SJSA1 (cell line): ENCODE measurements around the gene HEBP1. TPM values are rescaled to one million over a fixed set of nuclear protein-coding genes. Genes with fewer than 3 reads are reported as not detected.

ENCODE experiments used
- DNase-seq, 2 experiments: peaks; one replicate each; pipeline ENCODE4 v3.0.0-alpha.2; 2015 to 2020; ENCODE audit warnings: low spot score in 2 of 2, low read depth in 1 of 2
- H3K27ac ChIP-seq: fragments of 250-450 bp; sonication (Bioruptor Pico); 2 replicates; pipeline ENCODE4 v1.5.1; 2020; ENCODE audit warnings: mild to moderate bottlenecking, moderate library complexity
- H3K27me3 ChIP-seq: fragments of 250-450 bp; sonication (Bioruptor Pico); replicated peaks from 2 replicates; pipeline ENCODE4 v1.5.1; 2020; ENCODE audit warnings: mild to moderate bottlenecking, moderate library complexity
- H3K36me3 ChIP-seq: fragments of 250-450 bp; sonication (Bioruptor Pico); 2 replicates; pipeline ENCODE4 v1.5.1; 2020; ENCODE audit warnings: mild to moderate bottlenecking
- H3K4me1 ChIP-seq: fragments of 250-450 bp; sonication (Bioruptor Pico); replicated peaks from 2 replicates; pipeline ENCODE4 v1.6.1; 2021; ENCODE audit warnings: mild to moderate bottlenecking
- H3K4me3 ChIP-seq: fragments of 250-450 bp; sonication (Bioruptor Pico); 2 replicates; pipeline ENCODE4 v1.5.1; 2020; ENCODE audit warnings: mild to moderate bottlenecking
- H3K9me3 ChIP-seq: fragments of 250-450 bp; sonication (Bioruptor Pico); replicated peaks from 2 replicates; pipeline ENCODE4 v1.5.1; 2020; ENCODE audit warnings: mild to moderate bottlenecking
- total RNA-seq: library from RNA; depleted of rRNA; stranded (reverse); fragments of >200 nt; shearing (Covaris generic); gene quantifications from 2 replicates; pipeline ENCODE4 v1.2.3, GENCODE V29; 2014

HEBP1 gene
- total RNA-seq, 1 experiment from 2014 or later, result 6.6 TPM

- peaks cover 10% of the 10 kb centered on the region; the same call in 1 of the 2 replicates for H3K36me3 ChIP-seq
- no peak for DNase-seq
- H3K4me3 ChIP-seq, result no peak overlapping the region
- no peaks in the 10 kb centered on the region for H3K27me3 ChIP-seq
- no peak overlapping the region for H3K27ac ChIP-seq
- no peaks in the 10 kb centered on the region for H3K9me3 ChIP-seq
- H3K4me1 ChIP-seq, result peaks cover 10% of the 10 kb centered on the region
Observed at GRCh38 chr12:12993367-12993766, 6.7 kb downstream of the HEBP1 start.

GRCh38 chr12:12992418-12993130 is 7.5 kb downstream of the HEBP1 start:
- Histone ChIP-seq H3K4me1 (peaks cover 10% of the 10 kb centered on the region), H3K4me3 (peak overlapping the region; percentile 23), H3K9me3 (no peaks in the 10 kb centered on the region), H3K27ac (peak overlapping the region; percentile 64), H3K27me3 (no peaks in the 10 kb centered on the region), H3K36me3 (peaks cover 12% of the 10 kb centered on the region; the same call in 1 of the 2 replicates)
- DNase-seq, result peak; percentile 46 to 60

- H3K36me3 ChIP-seq, result peaks cover 25% of the 10 kb centered on the region
- peaks cover 10% of the 10 kb centered on the region for H3K4me1 ChIP-seq
- no peak overlapping the region for H3K4me3 ChIP-seq
- no peak for DNase-seq
- H3K9me3 ChIP-seq, result no peaks in the 10 kb centered on the region
- no peak overlapping the region for H3K27ac ChIP-seq
- H3K27me3 ChIP-seq, result no peaks in the 10 kb centered on the region
Observed at GRCh38 chr12:12990700-12991468, 9.2 kb downstream of the HEBP1 start.

DNA sequence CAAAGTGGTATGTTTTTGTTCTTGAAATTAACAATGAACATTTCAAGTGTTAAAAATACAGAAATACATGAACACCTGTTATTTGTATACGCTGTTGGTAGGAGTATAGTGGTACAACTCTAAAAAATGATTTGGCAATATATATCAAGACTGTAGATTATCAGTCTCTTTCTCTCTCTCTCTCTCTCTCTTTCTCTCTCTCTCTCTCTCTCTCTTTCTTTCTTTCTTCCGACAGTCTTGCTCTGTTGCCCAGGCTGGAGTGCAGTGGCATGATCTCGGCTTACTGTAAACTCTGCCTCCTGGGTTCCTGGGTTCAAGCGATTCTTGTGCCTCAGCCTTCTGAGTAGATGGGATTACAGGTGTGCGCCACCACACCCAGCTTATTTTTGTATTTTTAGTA is 12.6 kb downstream of the HEBP1 start:
- Histone ChIP-seq H3K27ac (no peak overlapping the region), H3K9me3 (no peaks in the 10 kb centered on the region), H3K4me3 (no peak overlapping the region), H3K27me3 (no peaks in the 10 kb centered on the region), H3K36me3 (peaks cover 47% of the 10 kb centered on the region), H3K4me1 (peaks cover 7% of the 10 kb centered on the region)
- DNase-seq, result no peak

DNA sequence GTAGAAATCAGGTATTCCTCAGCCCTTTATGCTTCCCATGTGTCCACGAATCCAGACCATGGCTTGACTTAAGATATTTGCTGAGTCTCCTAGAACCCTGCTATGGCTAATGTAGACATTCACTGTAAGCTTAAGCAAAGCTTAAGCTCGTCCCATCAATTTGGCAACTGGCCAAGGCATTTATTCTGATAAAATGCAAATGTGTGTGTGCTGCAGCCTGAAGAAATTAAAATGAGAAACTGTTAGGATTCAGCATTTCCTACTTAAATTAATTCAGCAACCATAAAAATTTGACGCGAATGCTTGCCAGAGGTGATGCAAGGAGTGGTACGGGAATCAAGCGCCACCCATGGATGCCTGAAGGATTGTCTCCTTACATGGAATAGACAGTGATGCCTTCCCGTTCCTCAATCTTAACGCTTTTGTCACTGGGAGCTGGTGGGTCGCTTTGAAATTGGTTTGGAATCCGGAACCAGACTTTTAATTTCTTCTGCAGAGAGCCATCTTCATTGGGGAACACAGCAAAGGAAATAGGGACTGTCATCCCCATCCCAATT is 13.2 kb downstream of the HEBP1 start:
- no peaks in the 10 kb centered on the region for H3K9me3 ChIP-seq
- H3K36me3 ChIP-seq, result peaks cover 47% of the 10 kb centered on the region
- DNase-seq, result no peak
- peaks cover under 1% of the 10 kb centered on the region; the same call in 1 of the 2 replicates for H3K4me1 ChIP-seq
- no peaks in the 10 kb centered on the region for H3K27me3 ChIP-seq
- no peak overlapping the region for H3K27ac ChIP-seq
- no peak overlapping the region for H3K4me3 ChIP-seq

GRCh38 chr12:12985817-12986408 is 14.2 kb downstream of the HEBP1 start:
- no peak overlapping the region for H3K27ac ChIP-seq
- no peak for DNase-seq
- H3K4me1 ChIP-seq, result no peaks in the 10 kb centered on the region
- no peaks in the 10 kb centered on the region for H3K9me3 ChIP-seq
- no peaks in the 10 kb centered on the region for H3K27me3 ChIP-seq
- H3K4me3 ChIP-seq, result no peak overlapping the region
- peaks cover 47% of the 10 kb centered on the region for H3K36me3 ChIP-seq

GRCh38 chr12:12984149-12984548 is 15.9 kb downstream of the HEBP1 start:
- Histone ChIP-seq H3K27me3 (no peaks in the 10 kb centered on the region), H3K36me3 (peaks cover 44% of the 10 kb centered on the region)

GRCh38 chr12:12983420-12984035 is 16.5 kb downstream of the HEBP1 start:
- H3K4me1 ChIP-seq, result peaks cover 24% of the 10 kb centered on the region
- no peaks in the 10 kb centered on the region for H3K9me3 ChIP-seq
- H3K27ac ChIP-seq, result no peak overlapping the region
- no peak overlapping the region for H3K4me3 ChIP-seq
- DNase-seq, result peak in 1 of 2 experiments; percentile 33
- H3K36me3 ChIP-seq, result peaks cover 38% of the 10 kb centered on the region
- no peaks in the 10 kb centered on the region for H3K27me3 ChIP-seq

More at GRCh38 chr12:12984149-12984548, 15.9 kb downstream of the HEBP1 start:
- no peaks in the 10 kb centered on the region for H3K9me3 ChIP-seq
- H3K4me3 ChIP-seq, result no peak overlapping the region
- H3K27ac ChIP-seq, result no peak overlapping the region
- DNase-seq, result no peak
- H3K4me1 ChIP-seq, result peaks cover 17% of the 10 kb centered on the region

DNA sequence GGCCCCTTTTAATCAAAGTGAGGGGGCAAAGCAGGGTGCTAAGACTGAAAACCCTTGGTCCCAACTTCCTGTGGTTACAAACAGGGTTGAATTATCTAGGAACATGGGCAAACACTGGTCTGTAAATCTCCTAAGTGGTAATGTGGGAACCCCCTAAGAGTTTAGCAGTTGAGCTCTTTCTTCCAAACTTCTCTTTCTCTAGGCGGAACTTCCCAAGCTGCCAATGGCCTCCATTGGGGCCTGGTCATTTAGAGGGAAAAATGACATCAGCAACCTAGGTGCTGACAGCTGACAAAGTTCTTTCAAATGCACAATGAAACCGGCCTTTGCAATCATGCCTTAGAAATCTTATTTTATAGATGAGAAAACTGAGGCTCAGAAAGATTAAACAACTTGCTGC is 17.7 kb downstream of the HEBP1 start:
- no peak for DNase-seq
- H3K36me3 ChIP-seq, result peaks cover 39% of the 10 kb centered on the region

DNA sequence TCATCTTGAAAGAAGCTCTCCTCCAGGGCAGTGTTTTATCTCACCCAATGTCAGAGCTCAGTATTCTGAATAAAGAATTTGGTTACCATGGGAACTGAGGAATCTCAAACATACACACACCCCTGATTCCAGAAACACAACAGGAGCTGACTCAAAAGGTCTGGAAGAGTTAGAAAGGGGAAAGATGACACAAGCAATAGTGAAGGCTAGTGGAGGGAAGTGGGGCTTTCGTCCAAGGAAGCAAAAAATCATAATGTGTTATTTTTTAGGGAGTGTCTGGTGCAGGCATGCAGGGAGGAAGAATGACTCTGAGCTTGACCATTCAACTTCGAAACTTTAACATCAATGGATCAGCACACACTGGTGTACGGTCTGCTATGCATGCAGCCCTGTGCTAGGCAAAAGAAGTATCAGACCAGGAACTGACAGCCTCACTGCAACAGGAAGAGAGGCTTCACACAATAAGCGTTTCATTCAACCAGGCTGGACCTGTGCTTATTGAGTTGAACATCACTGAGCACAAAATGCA is 20.3 kb downstream of the HEBP1 start:
- no peak overlapping the region for H3K4me3 ChIP-seq
- H3K36me3 ChIP-seq, result peaks cover 34% of the 10 kb centered on the region
- no peaks in the 10 kb centered on the region for H3K9me3 ChIP-seq
- peak; percentile 62 to 83 for DNase-seq
- H3K27ac ChIP-seq, result peak overlapping the region; percentile 93
- no peaks in the 10 kb centered on the region for H3K27me3 ChIP-seq
- peaks cover 59% of the 10 kb centered on the region for H3K4me1 ChIP-seq

More for the DNA sequence above, 17.7 kb downstream of the HEBP1 start:
- no peak overlapping the region for H3K27ac ChIP-seq
- H3K27me3 ChIP-seq, result no peaks in the 10 kb centered on the region
- H3K4me3 ChIP-seq, result no peak overlapping the region
- H3K4me1 ChIP-seq, result peaks cover 33% of the 10 kb centered on the region
- no peaks in the 10 kb centered on the region for H3K9me3 ChIP-seq

DNA sequence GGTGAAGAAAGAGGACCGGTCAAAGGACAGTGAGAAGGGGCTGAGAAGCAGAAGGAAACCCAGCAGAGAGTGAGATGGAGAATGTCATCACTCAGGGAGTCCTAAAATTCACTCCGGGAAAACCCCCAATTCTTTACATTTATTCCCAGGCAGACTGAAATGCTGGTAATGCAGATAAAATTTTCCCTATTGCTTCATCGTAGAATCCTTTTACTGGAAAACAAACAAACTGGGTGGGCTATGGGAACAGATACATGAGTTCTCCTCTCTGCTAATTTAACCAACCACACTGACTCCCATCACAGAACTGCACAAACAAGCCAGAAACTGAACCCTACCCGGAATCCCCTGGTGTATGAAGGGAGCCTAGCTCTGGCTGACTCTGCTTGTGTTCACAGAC is 20.9 kb downstream of the HEBP1 start:
- DNase-seq, result peak; percentile 58 to 79
- Histone ChIP-seq H3K27ac (peak overlapping the region; percentile 93), H3K27me3 (no peaks in the 10 kb centered on the region), H3K4me3 (no peak overlapping the region), H3K9me3 (no peaks in the 10 kb centered on the region), H3K4me1 (peaks cover 60% of the 10 kb centered on the region), H3K36me3 (peaks cover 38% of the 10 kb centered on the region)

DNA sequence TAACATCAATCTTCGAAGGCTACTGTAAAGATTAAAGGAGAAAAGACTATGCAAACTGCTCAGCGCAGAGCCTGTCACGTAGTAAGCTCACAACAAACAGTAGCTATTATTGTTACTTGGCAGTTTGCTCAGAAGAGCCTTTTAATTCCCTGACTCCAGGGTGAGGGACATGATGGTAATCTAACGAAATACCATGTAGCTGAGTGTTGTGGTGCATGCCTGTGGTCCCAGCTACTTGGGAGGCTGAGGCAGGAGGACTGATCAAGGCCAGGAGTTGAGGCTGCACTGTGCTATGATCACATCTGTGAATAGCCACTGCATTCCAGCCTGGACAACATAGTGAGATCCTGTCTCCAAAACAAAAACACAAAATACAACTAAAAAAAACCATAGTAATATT is 22.8 kb downstream of the HEBP1 start:
- Histone ChIP-seq H3K27ac (peak overlapping the region; percentile 79), H3K4me1 (peaks cover 60% of the 10 kb centered on the region), H3K4me3 (no peak overlapping the region), H3K9me3 (no peaks in the 10 kb centered on the region), H3K27me3 (no peaks in the 10 kb centered on the region), H3K36me3 (peaks cover 40% of the 10 kb centered on the region)
- peak in 1 of 2 experiments; percentile 25 for DNase-seq

GRCh38 chr12:12976366-12976765 is 23.7 kb downstream of the HEBP1 start:
- Histone ChIP-seq H3K9me3 (no peaks in the 10 kb centered on the region), H3K4me1 (peaks cover 60% of the 10 kb centered on the region), H3K27me3 (no peaks in the 10 kb centered on the region), H3K27ac (peak overlapping the region; percentile 79), H3K36me3 (peaks cover 42% of the 10 kb centered on the region), H3K4me3 (no peak overlapping the region)
- peak; percentile 69 to 77 for DNase-seq
